Mammary epithelial cell (primary cell): ENCODE measurements around the gene GATA6.
A peak's percentile ranks its signal among the peaks of the same experiment; 100 is the strongest.

Experiments used
- CTCF ChIP-seq, 2 donors: IDR thresholded peaks in 1 of 2; conservative IDR thresholded peaks in 1 of 2; 2 replicates each; pipeline ENCODE4 v1.5.1; 2011 to 2012; ENCODE audit warnings: inconsistent platforms in 2 of 2, low read length in 2 of 2, mild to moderate bottlenecking in 2 of 2, control low read depth in 1 of 2, low read depth in 1 of 2; ENCODE audit not compliant: insufficient read depth in 1 of 2; ENCODE audit errors: extremely low read depth in 1 of 2
- EZH2 ChIP-seq: IDR thresholded peaks from 2 replicates; pipeline ENCODE4 v1.6.1; 2012; ENCODE audit warnings: low read length, inconsistent platforms, borderline replicate concordance

DNA sequence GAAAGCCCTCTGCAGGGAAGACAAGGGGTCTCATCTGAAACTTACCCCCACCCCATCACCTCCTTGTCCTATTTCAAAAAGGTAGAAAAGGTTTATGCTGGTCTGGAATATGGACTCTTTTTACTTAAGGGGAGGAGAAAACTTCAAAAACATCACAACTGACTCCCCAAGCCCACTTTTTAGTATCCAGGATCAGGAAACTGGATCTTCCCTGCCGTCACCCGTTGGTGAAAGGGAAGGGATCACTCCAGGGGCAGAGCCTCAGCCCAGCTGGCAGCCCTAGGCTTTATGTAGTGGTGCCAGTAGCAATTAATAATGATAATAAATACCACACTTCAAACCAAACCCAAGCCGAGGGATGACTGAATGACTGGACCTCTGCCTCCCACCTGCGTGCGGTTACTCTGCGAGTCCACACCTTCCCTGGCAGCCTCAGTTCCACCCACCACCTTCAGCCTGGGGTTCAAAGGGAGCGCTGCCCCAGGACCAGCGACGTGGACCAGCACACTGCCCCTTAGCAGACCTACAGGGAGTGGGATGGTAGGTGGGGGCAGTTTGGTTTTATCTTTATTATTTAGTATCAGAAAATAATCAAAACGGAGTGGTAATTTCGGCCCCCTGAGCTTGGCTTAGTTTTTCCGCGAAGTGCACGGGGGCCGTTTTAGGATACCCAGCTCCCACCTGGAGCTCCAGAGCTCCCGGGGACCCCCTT is 4.9 kb upstream of the GATA6 start:
- TF ChIP-seq CTCF (conservative IDR thresholded peaks at IDR 0.05 in 1 of 2, IDR thresholded peaks at IDR 0.05 in 1 of 2; ENCODE audit: extremely low read depth in 1 of 2, insufficient read depth in 1 of 2, low read depth in 1 of 2, low read length in 2 of 2) (no peak), EZH2 (peak; percentile 22)
